Gastroesophageal sphincter (tissue), 4 donors: ENCODE data around the gene PAX7. TPM values are rescaled to one million over a fixed set of nuclear protein-coding genes. Genes with fewer than 3 reads are reported as not detected.
"Not testable (repeated sequence)": the region's sequence is repeated elsewhere in the genome, so short reads cannot be mapped to it uniquely, and the experiment has no call there.

Experiments used
- ATAC-seq: fragments of 150-250 bp; one replicate; pipeline ENCODE4 v1.9.1; 2016; ENCODE audit warnings: mild to moderate bottlenecking, moderate library complexity
- H3K27ac ChIP-seq, 4 donors: fragments of 200-600 bp; sonication (generic) in 3 of 4; 1 replicate in 3 of 4; 2 replicates in 1 of 4; pipeline ENCODE4 v1.5.1; 2016 to 2019
- H3K27me3 ChIP-seq: fragments of 200-600 bp; sonication (generic); one replicate; pipeline ENCODE4 v1.5.1; 2019
- H3K36me3 ChIP-seq, 2 donors: fragments of 200-600 bp; sonication (generic); one replicate each; pipeline ENCODE4 v1.5.1; 2019; ENCODE audit warnings: control low read depth in 1 of 2
- H3K4me1 ChIP-seq, 3 donors: fragments of 200-600 bp; sonication (generic); 1 replicate in 2 of 3; 2 replicates in 1 of 3; pipeline ENCODE4 v1.5.1; 2016 to 2019; ENCODE audit warnings: control low read depth in 2 of 3
- H3K4me3 ChIP-seq, 2 donors: fragments of 200-600 bp; sonication (generic); one replicate each; pipeline ENCODE4 v1.5.1; 2019; ENCODE audit warnings: mild to moderate bottlenecking in 1 of 2, moderate library complexity in 1 of 2
- H3K9me3 ChIP-seq, 3 donors: fragments of 200-600 bp; sonication (generic); one replicate each; pipeline ENCODE4 v1.5.1; 2017 to 2019; ENCODE audit warnings: control low read depth in 2 of 3
- CTCF ChIP-seq, 4 experiments: fragments of 200-600 bp in 2 of 4; fragments of 450-650 bp in 2 of 4; sonication (generic) in 1 of 4; IDR thresholded peaks; one replicate each; pipeline ENCODE4 v1.5.1; 2017 to 2019; ENCODE audit warnings: antibody characterized with exemption in 4 of 4, mild to moderate bottlenecking in 2 of 4, moderate library complexity in 2 of 4
- EP300 ChIP-seq: sonication (generic); formaldehyde crosslinking; IDR thresholded peaks from one replicate; pipeline ENCODE4 v1.6.1; 2017; ENCODE audit warnings: antibody characterized with exemption, mild to moderate bottlenecking
- POLR2A ChIP-seq, 2 donors: fragments of 450-650 bp; IDR thresholded peaks; one replicate each; pipeline ENCODE4 v1.6.1; 2017; ENCODE audit warnings: antibody characterized with exemption in 2 of 2, mild to moderate bottlenecking in 2 of 2, moderate library complexity in 1 of 2
- POLR2AphosphoS5 ChIP-seq: sonication (generic); formaldehyde crosslinking; IDR thresholded peaks from one replicate; pipeline ENCODE4 v1.6.1; 2017; ENCODE audit warnings: antibody characterized with exemption
- WGBS, 2 donors: methylation state at CpG; one replicate each; pipeline ENCODE4 v1.1.5; 2018; ENCODE audit warnings: low coverage in 1 of 2; 5-methylcytosine and 5-hydroxymethylcytosine counted together
- total RNA-seq, 4 donors: library from RNA; depleted of rRNA; stranded (reverse); fragments of >200 nt; gene quantifications; one replicate each; pipeline ENCODE4 v1.1.0, GENCODE V29; 2016

The PAX7 gene
- total RNA-seq, 4 donors from 2014 or later = not detected

GRCh38 chr1:18739897-18740296 is 109.3 kb downstream of the PAX7 start:
- no peak overlapping the region for H3K27ac ChIP-seq
- peaks cover 89% of the 10 kb centered on the region for H3K27me3 ChIP-seq
- H3K9me3 ChIP-seq = no peaks in the 10 kb centered on the region
- no peaks in the 10 kb centered on the region for H3K36me3 ChIP-seq
- no peak overlapping the region for H3K4me3 ChIP-seq
- ATAC-seq = no peak
- WGBS, 2 donors = 42 to 63% methylated on average over 6 to 9 of the region's 15 CpGs
- no peak for TF ChIP-seq CTCF (IDR thresholded peaks at IDR 0.05)
- TF ChIP-seq EP300 = no peak
- no peaks in the 10 kb centered on the region for H3K4me1 ChIP-seq

- ATAC-seq = no peak
- no peak overlapping the region for H3K27ac ChIP-seq
- no peaks in the 10 kb centered on the region for H3K9me3 ChIP-seq
- TF ChIP-seq POLR2AphosphoS5 (no peak), POLR2A (IDR thresholded peaks at IDR 0.05) (no peak), EP300 (no peak), CTCF (IDR thresholded peaks at IDR 0.05) (no peak)
- WGBS, 2 donors = 69 to 78% methylated on average over 1 of the region's 1 CpG
- no peaks in the 10 kb centered on the region for H3K4me1 ChIP-seq
- no peak overlapping the region for H3K4me3 ChIP-seq
- H3K27me3 ChIP-seq = peaks cover 89% of the 10 kb centered on the region
- H3K36me3 ChIP-seq = no peaks in the 10 kb centered on the region
These were observed 110.0 kb downstream of the PAX7 start for GRCh38 chr1:18740617-18741016.

GRCh38 chr1:18743233-18743632 is 112.6 kb downstream of the PAX7 start:
- 39 to 60% methylated on average over 1 to 5 of the region's 7 CpGs for WGBS, 2 donors
- H3K4me1 ChIP-seq = no peaks in the 10 kb centered on the region
- H3K27ac ChIP-seq = no peak overlapping the region
- H3K9me3 ChIP-seq = no peaks in the 10 kb centered on the region
- H3K4me3 ChIP-seq = no peak overlapping the region
- H3K36me3 ChIP-seq = no peaks in the 10 kb centered on the region
- TF ChIP-seq EP300 (no peak), CTCF (IDR thresholded peaks at IDR 0.05) (no peak), POLR2AphosphoS5 (no peak), POLR2A (IDR thresholded peaks at IDR 0.05) (no peak)
- ATAC-seq = no peak
- peaks cover 92% of the 10 kb centered on the region for H3K27me3 ChIP-seq

GRCh38 chr1:18744381-18744780 is 113.7 kb downstream of the PAX7 start:
- not testable (repeated sequence) for H3K4me3 ChIP-seq, H3K9me3 ChIP-seq, H3K27ac ChIP-seq, H3K36me3 ChIP-seq, ATAC-seq, H3K4me1 ChIP-seq
- H3K27me3 ChIP-seq = peaks cover 92% of the 10 kb centered on the region
- WGBS, 2 donors = 75 to 76% methylated on average over 1 of the region's 1 CpG

DNA sequence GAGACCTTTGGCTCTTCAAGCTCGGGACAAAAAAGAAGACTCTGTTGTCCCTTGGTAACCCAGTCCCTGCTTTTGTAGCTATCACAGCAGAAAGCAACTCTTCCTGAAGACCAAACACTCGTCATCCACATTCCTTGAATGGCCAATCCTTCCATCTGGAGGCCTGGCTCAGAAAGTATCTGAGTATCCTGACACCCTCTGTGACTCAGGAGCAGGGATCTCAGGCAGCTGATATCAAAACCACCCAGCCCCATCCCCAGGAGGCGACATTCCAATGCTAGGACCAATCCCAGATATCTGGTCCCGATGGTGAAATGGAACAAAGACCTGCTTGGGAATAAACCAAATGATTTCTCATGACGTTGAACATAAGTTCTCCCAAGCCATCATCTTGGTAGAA is 116.3 kb downstream of the PAX7 start:
- TF ChIP-seq POLR2AphosphoS5 = no peak
- TF ChIP-seq POLR2A (IDR thresholded peaks at IDR 0.05) = no peak
- TF ChIP-seq EP300 = no peak
- no peak for TF ChIP-seq CTCF (IDR thresholded peaks at IDR 0.05)
- WGBS, 2 donors = 63 to 76% methylated on average over 2 to 3 of the region's 5 CpGs

More for the DNA sequence above, 116.3 kb downstream of the PAX7 start:
- ATAC-seq = no peak
- H3K27ac ChIP-seq = no peak overlapping the region
- no peaks in the 10 kb centered on the region for H3K4me1 ChIP-seq
- H3K4me3 ChIP-seq = no peak overlapping the region
- peaks cover 94% of the 10 kb centered on the region for H3K27me3 ChIP-seq
- H3K36me3 ChIP-seq = no peaks in the 10 kb centered on the region
- peaks cover 0 to 14% (median 0%) of the 10 kb centered on the region in 3 donors for H3K9me3 ChIP-seq
